ENCODE data around the gene CD22. TPM values are rescaled to one million over a fixed set of nuclear protein-coding genes. Genes with fewer than 3 reads are reported as not detected.

CD22 gene
- total and polyA plus RNA-seq, 2 donors (not counting 1 experiment from before 2014, with no cell fraction given) = 692 to 1,437 TPM

DNA sequence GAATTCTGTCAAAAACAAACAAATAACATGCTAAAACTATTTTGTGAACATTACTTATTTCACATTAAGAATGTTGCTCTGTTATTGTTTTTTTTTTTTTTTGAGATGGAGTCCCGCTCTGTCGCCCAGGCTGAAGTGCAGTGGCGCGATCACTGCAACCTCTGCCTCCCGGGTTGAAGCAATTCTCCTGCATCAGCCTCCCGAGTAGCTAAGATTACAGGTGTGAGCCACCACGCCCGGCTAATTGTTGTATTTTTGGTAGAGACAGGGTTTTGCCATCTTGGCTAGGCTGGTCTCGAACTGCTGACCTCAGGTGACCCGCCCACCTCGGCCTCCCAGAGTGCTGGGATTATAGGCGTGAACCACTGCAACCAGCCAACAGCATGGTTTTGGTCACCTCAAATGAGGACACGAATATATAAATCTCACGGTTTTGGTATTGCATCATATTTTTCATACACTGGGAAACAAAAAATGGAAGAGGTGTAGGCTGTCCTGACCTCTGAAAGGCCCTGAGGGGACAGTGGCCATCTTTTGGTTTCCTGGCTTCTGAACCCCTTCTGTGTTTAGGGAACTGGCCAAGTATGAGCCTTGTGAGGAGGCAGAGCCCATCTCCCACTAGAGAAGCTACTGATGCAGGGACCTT lies 67.4 kb downstream of the CD22 start:
- no peak overlapping the region for H2AFZ ChIP-seq (ENCODE audit: insufficient read depth, low read depth, low read length, poor library complexity, severe bottlenecking)
- Mint-ChIP-seq H3K27ac (no peak overlapping the region), H3K27me3 (no peaks in the 10 kb centered on the region), H3K4me1 (peaks cover 2% of the 10 kb centered on the region), H3K9me3 (ENCODE audit: insufficient read depth) (no peaks in the 10 kb centered on the region), H3K4me3 (no peak overlapping the region)
- no peak overlapping the region for H3K9ac ChIP-seq (ENCODE audit: low read length)
- 94% methylated on average over 6 of the region's 14 CpGs for WGBS (ENCODE audit: insufficient coverage)
- intact Hi-C loops (cut with micrococcal nuclease) = no loop called here
- no peak overlapping the region for H3K4me2 ChIP-seq (replicated peaks; ENCODE audit: low read depth, low read length, poor library complexity, severe bottlenecking)
- ChIA-PET CTCF (no interaction called here), POLR2A (no interaction called here)
- H3K4me3 ChIP-seq (ENCODE audit: control extremely low read depth in 1 of 5, extremely low read depth in 1 of 5, insufficient read depth in 1 of 5, low read depth in 2 of 5, low read length in 4 of 5) = no peak overlapping the region
- TF ChIP-seq EZH2 (IDR thresholded peaks at IDR 0.05; ENCODE audit: borderline replicate concordance, insufficient read depth, low read depth, low read length, poor library complexity, severe bottlenecking) = no peak
- TF ChIP-seq, protein P1, sequence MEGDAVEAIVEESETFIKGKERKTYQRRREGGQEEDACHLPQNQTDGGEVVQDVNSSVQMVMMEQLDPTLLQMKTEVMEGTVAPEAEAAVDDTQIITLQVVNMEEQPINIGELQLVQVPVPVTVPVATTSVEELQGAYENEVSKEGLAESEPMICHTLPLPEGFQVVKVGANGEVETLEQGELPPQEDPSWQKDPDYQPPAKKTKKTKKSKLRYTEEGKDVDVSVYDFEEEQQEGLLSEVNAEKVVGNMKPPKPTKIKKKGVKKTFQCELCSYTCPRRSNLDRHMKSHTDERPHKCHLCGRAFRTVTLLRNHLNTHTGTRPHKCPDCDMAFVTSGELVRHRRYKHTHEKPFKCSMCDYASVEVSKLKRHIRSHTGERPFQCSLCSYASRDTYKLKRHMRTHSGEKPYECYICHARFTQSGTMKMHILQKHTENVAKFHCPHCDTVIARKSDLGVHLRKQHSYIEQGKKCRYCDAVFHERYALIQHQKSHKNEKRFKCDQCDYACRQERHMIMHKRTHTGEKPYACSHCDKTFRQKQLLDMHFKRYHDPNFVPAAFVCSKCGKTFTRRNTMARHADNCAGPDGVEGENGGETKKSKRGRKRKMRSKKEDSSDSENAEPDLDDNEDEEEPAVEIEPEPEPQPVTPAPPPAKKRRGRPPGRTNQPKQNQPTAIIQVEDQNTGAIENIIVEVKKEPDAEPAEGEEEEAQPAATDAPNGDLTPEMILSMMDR (IDR thresholded peaks at IDR 0.05) = no peak
- peaks cover 0 to 2% (median 0%) of the 10 kb centered on the region in 3 donors for H3K9me3 ChIP-seq (ENCODE audit: control extremely low read depth in 1 of 3, control insufficient read depth in 2 of 3, insufficient read depth in 1 of 3, low read length in 2 of 3)
- no peak overlapping the region for H3K27ac ChIP-seq (ENCODE audit: low read length in 2 of 2)
- no peaks in the 10 kb centered on the region for H4K20me1 ChIP-seq (ENCODE audit: control insufficient read depth, insufficient read depth, low read length, poor library complexity, severe bottlenecking)
- no peaks in the 10 kb centered on the region for H3K4me1 ChIP-seq (ENCODE audit: control insufficient read depth in 2 of 2, insufficient read depth in 2 of 2, low read length in 2 of 2)
- H3K27me3 ChIP-seq (replicated peaks in 1 of 4; ENCODE audit: control extremely low read depth in 1 of 4, control insufficient read depth in 3 of 4, insufficient read depth in 4 of 4, low read length in 3 of 4) = peaks cover 0 to 4% (median 0%) of the 10 kb centered on the region in 4 experiments
- no peak for ATAC-seq (ENCODE audit: low read depth)
- no peaks in the 10 kb centered on the region for H3K36me3 ChIP-seq (replicated peaks in 1 of 2; ENCODE audit: control extremely low read depth in 1 of 2, control insufficient read depth in 1 of 2, extremely low read depth in 1 of 2, insufficient read depth in 2 of 2, low read length in 1 of 2)
- no peaks in the 10 kb centered on the region for H3K79me2 ChIP-seq (ENCODE audit: control insufficient read depth, insufficient read depth, low read length)
- no peak for DNase-seq

Other genes starting within 250 kb of the CD22 start
- gene FXYD3, start 213.4 kb upstream of the CD22 start, total RNA-seq = not detected in 2 replicates
- gene FXYD3, start 213.4 kb upstream of the CD22 start, polyA plus RNA-seq = not detected in 2 replicates
- 0.59 and 0.70 TPM in 2 replicates for gene LGI4, start 194.1 kb upstream of the CD22 start, total RNA-seq
- 0.40 and 0.74 TPM in 2 replicates for gene LGI4, start 194.1 kb upstream of the CD22 start, polyA plus RNA-seq
- 3.8 and 4.7 TPM in 2 replicates for gene FXYD1, start 190.4 kb upstream of the CD22 start, total RNA-seq
- gene FXYD1, start 190.4 kb upstream of the CD22 start, polyA plus RNA-seq = 2.6 and 3.1 TPM in 2 replicates
- 27.4 and 32.1 TPM in 2 replicates for gene FXYD7, start 185.9 kb upstream of the CD22 start, total RNA-seq
- 3.8 and 6.3 TPM in 2 replicates for gene FXYD7, start 185.9 kb upstream of the CD22 start, polyA plus RNA-seq
- gene FXYD5, start 174.5 kb upstream of the CD22 start, total RNA-seq = 293 and 310 TPM in 2 replicates
- gene FXYD5, start 174.5 kb upstream of the CD22 start, polyA plus RNA-seq = 362 and 390 TPM in 2 replicates
- gene FAM187B, start 100.4 kb upstream of the CD22 start, total RNA-seq = 0.25 TPM in 1 of 2 replicates, not detected in the other
- gene FAM187B, start 100.4 kb upstream of the CD22 start, polyA plus RNA-seq = not detected in 2 replicates
- gene LSR, start 80.2 kb upstream of the CD22 start, total RNA-seq = 45.3 and 46.5 TPM in 2 replicates
- 29.9 and 37.2 TPM in 2 replicates for gene LSR, start 80.2 kb upstream of the CD22 start, polyA plus RNA-seq
- gene USF2, start 60.2 kb upstream of the CD22 start, total RNA-seq = 314 and 318 TPM in 2 replicates
- 357 and 377 TPM in 2 replicates for gene USF2, start 60.2 kb upstream of the CD22 start, polyA plus RNA-seq
- 2.5 and 3.0 TPM in 2 replicates for gene HAMP, start 46.7 kb upstream of the CD22 start, total RNA-seq
- 0.70 and 1.4 TPM in 2 replicates for gene HAMP, start 46.7 kb upstream of the CD22 start, polyA plus RNA-seq
- gene MAG, start 37.0 kb upstream of the CD22 start, total RNA-seq = 0.12 TPM in 1 of 2 replicates, not detected in the other
- 0.30 and 0.58 TPM in 2 replicates for gene MAG, start 37.0 kb upstream of the CD22 start, polyA plus RNA-seq
- 3.0 and 3.3 TPM in 2 replicates for gene FFAR1, start 18.7 kb downstream of the CD22 start, total RNA-seq
- gene FFAR1, start 18.7 kb downstream of the CD22 start, polyA plus RNA-seq = 17.9 and 118 TPM in 2 replicates
- gene FFAR3, start 29.3 kb downstream of the CD22 start, total RNA-seq = not detected in 2 replicates
- 0.63 and 4.1 TPM in 2 replicates for gene FFAR3, start 29.3 kb downstream of the CD22 start, polyA plus RNA-seq
- not detected in 2 replicates for gene GPR42, start 41.9 kb downstream of the CD22 start, total RNA-seq
- gene GPR42, start 41.9 kb downstream of the CD22 start, polyA plus RNA-seq = 0.10 and 3.5 TPM in 2 replicates
- 0.15 TPM in 1 of 2 replicates, not detected in the other for gene FFAR2, start 119.1 kb downstream of the CD22 start, total RNA-seq
- gene FFAR2, start 119.1 kb downstream of the CD22 start, polyA plus RNA-seq = 0.26 and 0.31 TPM in 2 replicates
- not detected in 2 replicates for gene KRTDAP, start 161.3 kb downstream of the CD22 start, total RNA-seq
- gene KRTDAP, start 161.3 kb downstream of the CD22 start, polyA plus RNA-seq = not detected in 2 replicates
- gene DMKN, start 184.5 kb downstream of the CD22 start, total RNA-seq = 1.8 and 4.5 TPM in 2 replicates
- gene DMKN, start 184.5 kb downstream of the CD22 start, polyA plus RNA-seq = 0.58 and 1.6 TPM in 2 replicates
- not detected in 2 replicates for gene SBSN, start 199.1 kb downstream of the CD22 start, total RNA-seq
- gene SBSN, start 199.1 kb downstream of the CD22 start, polyA plus RNA-seq = not detected in 2 replicates
- gene GAPDHS, start 204.3 kb downstream of the CD22 start, total RNA-seq = not detected in 2 replicates
- gene GAPDHS, start 204.3 kb downstream of the CD22 start, polyA plus RNA-seq = not detected in 2 replicates
- 39.8 and 41.6 TPM in 2 replicates for gene TMEM147, start 216.4 kb downstream of the CD22 start, total RNA-seq
- gene TMEM147, start 216.4 kb downstream of the CD22 start, polyA plus RNA-seq = 61.6 and 68.9 TPM in 2 replicates
- gene ATP4A, start 234.5 kb downstream of the CD22 start, total RNA-seq = not detected in 2 replicates
- not detected in 2 replicates for gene ATP4A, start 234.5 kb downstream of the CD22 start, polyA plus RNA-seq